ENCODE results near the gene PEX6.

GRCh38 chr6:42978839-42979522 lies at the start of gene PEX6:
- TF ChIP-seq GATA3 (IDR thresholded peaks at IDR 0.05; ENCODE audit: low read depth, low read length) (no peak), GATA2 (IDR thresholded peaks at IDR 0.05; ENCODE audit: low read depth, low read length) (no peak)
